Nephron (organoid): ENCODE data around the gene TRAPPC12.

Experiments
- H3K27ac Mint-ChIP-seq, 3 experiments: 2 replicates each; pipeline ENCODE4 v1.8.0; 2020; ENCODE audit warnings: mixed read lengths in 3 of 3, mild to moderate bottlenecking in 2 of 3, moderate library complexity in 1 of 3
- H3K27me3 Mint-ChIP-seq: 2 replicates; pipeline ENCODE4 v1.8.0; 2021; ENCODE audit warnings: low read depth, mild to moderate bottlenecking, moderate library complexity, mixed read lengths
- H3K36me3 Mint-ChIP-seq: 2 replicates; pipeline ENCODE4 v1.8.0; 2020; ENCODE audit warnings: low read depth, mixed read lengths
- H3K4me1 Mint-ChIP-seq: 2 replicates; pipeline ENCODE4 v1.8.0; 2020; ENCODE audit warnings: mixed read lengths
- H3K4me3 Mint-ChIP-seq, 3 experiments: 2 replicates each; pipeline ENCODE4 v1.8.0; 2020; ENCODE audit warnings: mild to moderate bottlenecking in 3 of 3, mixed read lengths in 3 of 3, moderate library complexity in 2 of 3
- H3K9me3 Mint-ChIP-seq: 2 replicates; pipeline ENCODE4 v1.8.0; 2020; ENCODE audit warnings: mixed read lengths
- TF ChIP-seq, protein P1 (sequence below), 3 experiments: fragments of 200-600 bp; sonication (generic); IDR thresholded peaks; one replicate each; pipeline ENCODE4 v1.5.0; 2021; ENCODE audit warnings: antibody characterized with exemption in 3 of 3; ENCODE audit not compliant: unreplicated experiment in 3 of 3

The TRAPPC12 gene

DNA sequence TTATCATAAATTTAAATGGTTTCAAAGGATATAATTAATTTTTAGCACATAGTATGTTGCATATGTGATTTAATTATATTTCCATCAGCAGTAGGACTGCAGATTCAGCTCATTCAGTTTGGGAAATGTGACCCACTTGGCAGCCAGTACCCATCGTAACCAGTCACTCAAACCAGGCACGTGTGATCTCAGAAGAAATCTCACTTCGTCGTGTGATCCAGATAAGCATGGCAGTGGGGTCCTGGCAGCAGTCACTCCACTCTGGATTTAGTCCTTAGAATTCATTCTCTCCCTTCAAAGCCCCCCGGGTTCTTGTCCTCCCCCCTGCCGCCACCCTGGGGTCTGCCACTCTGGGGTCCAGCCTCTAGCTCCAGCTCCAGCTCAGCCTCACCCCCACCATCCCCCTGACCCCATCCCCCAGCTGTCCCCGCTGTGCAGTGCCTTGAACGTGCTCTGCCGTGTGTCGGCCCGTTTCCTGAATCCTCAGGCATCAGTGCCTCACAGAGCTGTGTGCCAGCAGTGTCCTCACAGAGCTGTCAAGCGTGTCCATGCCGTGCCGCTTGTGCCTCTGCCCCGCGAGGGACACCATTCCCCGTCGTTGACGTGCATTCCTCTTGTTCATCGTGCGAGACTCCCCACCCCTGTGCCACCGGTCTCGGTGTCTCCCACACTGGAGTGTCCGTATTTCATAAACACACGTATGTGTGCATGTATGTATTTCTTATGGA lies 34.8 kb downstream of the TRAPPC12 start:
- H3K9me3 Mint-ChIP-seq = no peaks in the 10 kb centered on the region
- peaks cover 47% of the 10 kb centered on the region for H3K36me3 Mint-ChIP-seq
- H3K4me3 Mint-ChIP-seq = no peak overlapping the region
- TF ChIP-seq, protein P1, sequence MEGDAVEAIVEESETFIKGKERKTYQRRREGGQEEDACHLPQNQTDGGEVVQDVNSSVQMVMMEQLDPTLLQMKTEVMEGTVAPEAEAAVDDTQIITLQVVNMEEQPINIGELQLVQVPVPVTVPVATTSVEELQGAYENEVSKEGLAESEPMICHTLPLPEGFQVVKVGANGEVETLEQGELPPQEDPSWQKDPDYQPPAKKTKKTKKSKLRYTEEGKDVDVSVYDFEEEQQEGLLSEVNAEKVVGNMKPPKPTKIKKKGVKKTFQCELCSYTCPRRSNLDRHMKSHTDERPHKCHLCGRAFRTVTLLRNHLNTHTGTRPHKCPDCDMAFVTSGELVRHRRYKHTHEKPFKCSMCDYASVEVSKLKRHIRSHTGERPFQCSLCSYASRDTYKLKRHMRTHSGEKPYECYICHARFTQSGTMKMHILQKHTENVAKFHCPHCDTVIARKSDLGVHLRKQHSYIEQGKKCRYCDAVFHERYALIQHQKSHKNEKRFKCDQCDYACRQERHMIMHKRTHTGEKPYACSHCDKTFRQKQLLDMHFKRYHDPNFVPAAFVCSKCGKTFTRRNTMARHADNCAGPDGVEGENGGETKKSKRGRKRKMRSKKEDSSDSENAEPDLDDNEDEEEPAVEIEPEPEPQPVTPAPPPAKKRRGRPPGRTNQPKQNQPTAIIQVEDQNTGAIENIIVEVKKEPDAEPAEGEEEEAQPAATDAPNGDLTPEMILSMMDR (IDR thresholded peaks at IDR 0.05; ENCODE audit: unreplicated experiment in 3 of 3) = no peak
- no peaks in the 10 kb centered on the region for H3K4me1 Mint-ChIP-seq
- no peak overlapping the region for H3K27ac Mint-ChIP-seq
- no peaks in the 10 kb centered on the region for H3K27me3 Mint-ChIP-seq

DNA sequence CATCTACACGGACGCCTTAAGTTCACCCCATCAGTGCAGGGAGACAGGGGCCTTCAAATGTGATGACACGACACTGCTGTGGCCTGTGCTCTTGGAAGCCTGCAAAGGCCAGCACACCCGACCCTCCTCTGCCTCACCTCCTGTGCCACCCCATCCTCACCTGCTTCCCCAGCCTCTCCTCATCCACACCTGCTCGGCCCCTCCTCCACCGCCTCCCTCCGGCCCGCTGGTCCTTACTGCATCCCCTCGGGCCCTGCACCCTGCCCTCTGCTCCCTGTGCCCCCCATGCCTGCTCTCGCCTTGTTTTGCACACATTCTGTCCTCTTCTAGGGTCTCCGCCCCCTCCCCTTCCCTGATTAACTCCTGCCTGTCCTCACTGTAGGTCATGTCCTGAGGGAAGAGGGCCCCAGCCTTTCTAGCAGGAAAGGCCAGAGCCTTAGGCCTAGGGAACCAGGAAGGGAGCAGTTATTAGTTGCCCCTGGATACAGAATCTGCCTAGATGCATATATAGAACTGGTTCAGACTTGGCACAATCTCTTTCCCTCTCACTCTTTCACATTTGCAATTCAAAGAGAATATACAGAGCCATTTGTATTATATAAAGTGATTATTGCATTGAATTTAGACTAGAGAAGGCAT lies 39.4 kb downstream of the TRAPPC12 start:
- Mint-ChIP-seq H3K27me3 (no peaks in the 10 kb centered on the region), H3K9me3 (no peaks in the 10 kb centered on the region), H3K4me3 (no peak overlapping the region), H3K27ac (no peak overlapping the region), H3K4me1 (peaks cover 21% of the 10 kb centered on the region), H3K36me3 (peaks cover 56% of the 10 kb centered on the region)
- TF ChIP-seq, protein P1 (IDR thresholded peaks at IDR 0.05; ENCODE audit: unreplicated experiment in 3 of 3) = no peak

DNA sequence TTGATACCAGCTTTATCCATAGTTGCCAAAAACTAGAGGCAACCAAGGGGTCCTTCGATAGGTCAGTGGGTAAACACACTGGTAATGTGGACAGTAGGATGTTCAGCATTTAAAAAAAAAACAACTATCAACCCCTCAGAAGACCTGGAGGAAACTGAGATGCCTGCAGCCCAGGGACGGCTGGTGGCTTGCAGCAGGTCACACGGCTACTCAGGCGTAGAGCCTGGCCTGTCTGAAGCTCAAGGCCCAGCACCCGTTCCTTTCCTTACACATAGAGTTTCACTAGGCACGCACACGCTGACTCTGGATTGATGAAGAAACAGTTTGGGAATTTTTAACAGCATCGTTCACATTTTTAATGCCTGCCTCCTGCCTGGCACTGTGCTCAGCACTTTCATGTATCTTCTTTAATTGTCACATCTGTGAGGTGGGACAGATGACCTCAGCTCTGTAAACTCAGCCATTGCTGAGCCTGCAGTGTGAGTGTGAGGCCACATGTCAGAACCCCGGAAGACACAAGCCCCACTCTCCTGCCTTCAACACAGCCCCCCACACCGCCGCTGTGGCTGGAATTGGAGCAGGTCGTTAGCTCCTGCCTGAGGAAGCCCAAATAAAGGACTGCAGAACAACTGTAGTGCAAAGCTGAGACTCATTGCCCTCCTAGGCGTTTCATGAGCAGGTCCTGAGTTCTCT lies 40.7 kb downstream of the TRAPPC12 start:
- no peaks in the 10 kb centered on the region for H3K9me3 Mint-ChIP-seq
- H3K27ac Mint-ChIP-seq = no peak overlapping the region
- TF ChIP-seq, protein P1 (IDR thresholded peaks at IDR 0.05; ENCODE audit: unreplicated experiment in 3 of 3) = no peak
- peaks cover 24% of the 10 kb centered on the region for H3K4me1 Mint-ChIP-seq
- H3K27me3 Mint-ChIP-seq = no peaks in the 10 kb centered on the region
- peaks cover 54% of the 10 kb centered on the region for H3K36me3 Mint-ChIP-seq
- no peak overlapping the region for H3K4me3 Mint-ChIP-seq

DNA sequence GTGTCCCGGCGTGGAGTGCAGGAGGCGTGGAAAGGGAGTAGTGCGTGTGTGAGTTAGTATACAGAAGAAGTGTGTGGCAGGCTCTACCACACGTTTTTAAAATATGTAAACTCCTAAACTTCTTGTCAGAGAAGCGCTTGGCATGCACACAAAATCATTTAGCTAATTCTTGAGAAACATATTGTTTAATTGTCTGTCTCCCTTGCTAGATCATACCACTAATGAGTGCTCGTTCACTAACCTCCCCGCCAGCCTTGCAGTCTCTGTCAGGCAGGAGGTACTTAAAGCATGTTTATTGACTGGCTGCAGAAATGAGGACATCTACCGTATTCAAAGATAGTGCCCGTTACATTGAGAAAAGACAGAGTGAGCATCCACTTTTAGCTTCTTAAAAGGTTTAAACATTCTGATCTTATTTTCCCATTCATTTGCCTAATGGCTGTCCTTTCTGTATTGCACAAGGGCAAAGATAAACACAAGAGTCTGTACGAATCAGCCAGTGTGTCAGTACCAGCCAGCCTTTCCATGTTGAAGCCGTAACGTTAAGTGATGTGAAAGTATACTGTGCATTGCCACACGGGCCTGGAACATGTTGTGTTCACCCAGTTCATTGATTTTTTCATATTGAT lies 41.4 kb downstream of the TRAPPC12 start:
- peaks cover 55% of the 10 kb centered on the region for H3K36me3 Mint-ChIP-seq
- TF ChIP-seq, protein P1 (IDR thresholded peaks at IDR 0.05; ENCODE audit: unreplicated experiment in 3 of 3) = no peak
- H3K27ac Mint-ChIP-seq = no peak overlapping the region
- no peak overlapping the region for H3K4me3 Mint-ChIP-seq
- no peaks in the 10 kb centered on the region for H3K27me3 Mint-ChIP-seq
- H3K9me3 Mint-ChIP-seq = no peaks in the 10 kb centered on the region
- peaks cover 24% of the 10 kb centered on the region for H3K4me1 Mint-ChIP-seq

DNA sequence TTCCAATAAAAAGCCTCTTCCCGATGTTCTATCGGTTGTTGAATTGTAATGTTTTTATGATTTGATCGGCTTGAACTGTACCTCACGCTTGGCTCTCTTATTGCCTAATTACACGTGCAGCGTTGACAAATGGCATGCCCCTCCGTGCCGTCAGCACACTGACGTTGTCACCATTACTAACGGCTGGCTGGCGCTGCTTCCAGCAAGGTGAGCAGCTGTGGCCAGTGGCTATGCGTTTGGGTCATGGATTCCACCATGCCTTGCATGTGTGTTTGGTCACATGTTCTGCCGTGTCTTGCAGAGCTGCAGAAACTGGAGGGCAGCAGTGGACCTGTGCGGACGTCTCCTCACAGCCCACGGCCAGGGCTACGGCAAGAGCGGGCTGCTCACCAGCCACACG lies 42.1 kb downstream of the TRAPPC12 start:
- Mint-ChIP-seq H3K4me3 (no peak overlapping the region), H3K4me1 (peaks cover 24% of the 10 kb centered on the region), H3K27me3 (no peaks in the 10 kb centered on the region), H3K27ac (no peak overlapping the region), H3K9me3 (no peaks in the 10 kb centered on the region), H3K36me3 (peaks cover 58% of the 10 kb centered on the region)
- TF ChIP-seq, protein P1 (IDR thresholded peaks at IDR 0.05; ENCODE audit: unreplicated experiment in 3 of 3) = no peak
